ENCODE data around the gene IWS1. TPM values are rescaled to one million over a fixed set of nuclear protein-coding genes. Genes with fewer than 3 reads are reported as not detected.

IWS1 gene
- polyA plus RNA-seq: 28.2 and 35.4 TPM in 2 replicates

GRCh38 chr2:127526132-127527000, at the start of gene IWS1:
IWS1 (minus strand) TSS chr2:127526489; CDS start chr2:127526208, 281 bp downstream.

GRCh38 chr2:127535422-127535901, 9.2 kb upstream of the IWS1 start, which contains the start of gene MYO7B:
MYO7B (plus strand) TSS chr2:127535683; CDS start chr2:127559723, 24,040 bp downstream.

Other genes with a start within 250 kb of the IWS1 start
- gene ERCC3, start 232.3 kb downstream of the IWS1 start, polyA plus RNA-seq: 26.8 and 31.4 TPM in 2 replicates
- gene MAP3K2, start 138.5 kb downstream of the IWS1 start, polyA plus RNA-seq: 5.9 and 6.3 TPM in 2 replicates
- not detected in 2 replicates for gene PROC, start 108.1 kb downstream of the IWS1 start, polyA plus RNA-seq
- gene MYO7B, start 9.2 kb upstream of the IWS1 start, polyA plus RNA-seq: not detected in 2 replicates
- 0.12 and 0.71 TPM in 2 replicates for gene GPR17, start 119.7 kb upstream of the IWS1 start, polyA plus RNA-seq
- 0.17 and 2.3 TPM in 2 replicates for gene LIMS2, start 149.0 kb upstream of the IWS1 start, polyA plus RNA-seq
- gene SFT2D3, start 175.0 kb upstream of the IWS1 start, polyA plus RNA-seq: 0.64 TPM in 1 of 2 replicates, not detected in the other